ENCODE results near the gene KTN1.
A peak's percentile ranks its signal among the peaks of the same experiment; 100 is the strongest.

Gene KTN1

DNA sequence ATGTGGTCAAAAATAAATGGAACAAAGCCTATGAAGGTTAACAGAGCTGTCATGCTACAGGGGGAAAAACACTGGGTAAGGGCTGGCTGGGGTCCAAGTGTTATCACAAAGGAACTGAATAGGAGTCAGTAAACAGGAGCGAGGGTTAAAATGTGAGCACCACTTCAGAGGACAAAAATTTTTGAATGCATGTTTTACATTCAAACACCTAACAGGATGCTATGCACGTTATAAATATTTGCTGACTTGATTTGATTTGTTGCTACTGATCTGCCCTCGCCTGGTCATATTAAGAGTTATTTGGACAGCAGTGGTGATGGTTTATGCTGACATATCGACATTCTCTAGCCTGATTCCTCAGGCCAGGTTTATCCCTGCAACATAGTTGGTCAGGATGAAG is 7.4 kb upstream of the KTN1 start:
- no peak for DNase-seq

DNA sequence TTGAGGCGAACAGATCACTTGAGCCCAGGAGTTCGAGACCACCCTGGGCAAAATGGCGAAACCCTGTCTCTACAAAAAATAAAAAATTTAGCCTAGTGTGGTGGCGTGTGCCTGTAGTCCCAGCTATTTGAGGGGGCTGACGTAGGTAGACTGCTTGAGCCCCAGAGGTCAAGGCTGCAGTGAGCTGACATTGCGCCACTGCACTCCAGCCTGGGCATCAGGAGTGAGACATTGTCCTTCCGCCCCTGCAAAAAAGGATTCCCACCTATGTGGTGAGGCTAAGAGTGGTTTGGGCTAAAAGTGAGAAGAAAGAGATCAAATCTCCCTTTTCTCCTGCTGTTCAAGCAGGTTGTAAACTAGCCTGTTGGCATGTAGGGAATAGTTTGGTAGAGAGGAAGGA is 5.0 kb upstream of the KTN1 start:
- no peak for DNase-seq

GRCh38 chr14:55577229-55577628 is 2.8 kb upstream of the KTN1 start:
- DNase-seq: no peak

- no peak for DNase-seq
Observed at GRCh38 chr14:55578511-55578910, 1.5 kb upstream of the KTN1 start.

- DNase-seq: peak; percentile 4 to 57
Observed at GRCh38 chr14:55580470-55581341, 699 bp downstream of the KTN1 start.

DNA sequence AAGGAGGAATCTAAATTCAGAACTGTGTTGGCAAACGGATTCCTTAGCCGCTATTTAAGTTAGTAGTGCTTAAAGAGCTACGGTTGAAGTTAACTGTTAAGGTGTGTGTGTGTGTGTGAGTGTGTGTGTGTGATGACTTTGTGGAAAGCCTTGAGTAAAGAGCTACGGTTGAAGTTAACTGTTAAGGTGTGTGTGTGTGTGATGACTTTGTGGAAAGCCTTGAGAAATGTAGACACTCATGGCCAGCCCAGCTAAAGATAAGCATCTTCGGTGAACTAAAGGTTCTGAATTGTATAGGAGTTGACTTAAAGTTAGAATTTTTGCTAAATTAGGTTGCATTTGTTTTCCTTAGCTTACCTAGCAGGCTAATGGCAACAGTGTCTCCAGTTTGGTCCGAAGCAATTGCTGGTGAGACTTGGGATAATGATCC is 1.4 kb downstream of the KTN1 start:
- no peak for DNase-seq

DNA sequence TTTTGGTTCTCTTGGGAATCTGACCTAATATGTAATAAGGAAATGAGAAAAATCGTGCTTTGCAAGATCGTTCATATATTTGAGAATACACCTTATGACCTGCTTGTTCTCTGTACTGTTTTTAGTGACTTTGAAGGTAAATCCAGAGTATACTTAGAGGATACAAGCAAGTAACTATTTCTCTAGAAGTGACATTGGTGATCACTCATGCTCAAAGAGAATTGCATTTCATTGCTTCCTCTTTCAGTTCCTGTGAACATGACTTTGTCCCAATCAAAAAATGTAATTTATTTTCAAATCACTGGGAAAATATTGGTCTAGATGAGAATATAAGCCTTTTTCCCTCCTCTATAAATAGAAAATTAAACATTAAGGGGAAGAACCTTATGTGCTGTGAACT is 2.7 kb downstream of the KTN1 start:
- DNase-seq: no peak

DNA sequence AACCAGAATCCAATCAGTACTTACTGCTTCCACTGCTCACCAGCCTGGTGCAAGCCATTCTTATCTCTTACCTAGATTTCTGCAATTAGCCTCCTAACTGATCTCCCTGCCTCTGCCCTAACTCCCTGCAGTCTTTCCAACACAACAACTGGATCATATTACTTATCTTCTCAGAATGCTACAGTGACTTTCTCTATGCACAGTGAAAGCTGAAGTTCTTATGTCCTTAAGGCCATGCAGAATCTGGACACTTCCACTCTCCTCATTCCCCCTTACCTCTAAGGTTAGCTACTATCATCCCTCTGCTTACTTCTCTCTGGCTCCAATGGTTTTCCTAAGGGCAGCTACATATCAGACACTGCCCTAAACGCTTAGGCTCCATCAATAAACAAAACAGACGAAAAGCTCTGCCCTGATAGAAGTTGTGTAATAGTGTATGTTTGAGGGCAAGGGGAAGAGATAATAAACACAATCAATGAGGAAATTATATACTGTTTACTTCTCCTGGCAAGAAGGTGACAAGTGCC is 4.0 kb downstream of the KTN1 start:
- no peak for DNase-seq

DNA sequence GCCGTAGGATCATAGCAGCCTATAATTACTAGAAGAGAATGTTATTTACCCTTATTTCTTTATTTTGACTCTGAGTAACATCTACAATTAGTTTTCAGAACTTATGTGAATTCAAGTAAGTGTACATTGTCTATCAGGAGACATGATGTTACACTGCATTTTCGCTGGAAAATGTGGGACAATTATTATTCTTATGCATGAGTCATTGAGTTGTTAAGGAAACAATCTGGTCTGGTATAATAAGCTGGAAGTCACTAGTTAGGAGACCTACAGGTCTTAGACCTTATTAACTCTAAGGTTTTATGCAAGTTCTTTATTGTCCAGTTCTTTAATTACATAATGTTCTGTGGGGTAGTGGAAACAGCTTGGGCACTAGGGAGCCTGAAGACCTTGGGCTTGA is 5.8 kb downstream of the KTN1 start:
- no peak for DNase-seq

- DNase-seq: no peak
Observed at GRCh38 chr14:55586411-55586810, 6.4 kb downstream of the KTN1 start.

DNA sequence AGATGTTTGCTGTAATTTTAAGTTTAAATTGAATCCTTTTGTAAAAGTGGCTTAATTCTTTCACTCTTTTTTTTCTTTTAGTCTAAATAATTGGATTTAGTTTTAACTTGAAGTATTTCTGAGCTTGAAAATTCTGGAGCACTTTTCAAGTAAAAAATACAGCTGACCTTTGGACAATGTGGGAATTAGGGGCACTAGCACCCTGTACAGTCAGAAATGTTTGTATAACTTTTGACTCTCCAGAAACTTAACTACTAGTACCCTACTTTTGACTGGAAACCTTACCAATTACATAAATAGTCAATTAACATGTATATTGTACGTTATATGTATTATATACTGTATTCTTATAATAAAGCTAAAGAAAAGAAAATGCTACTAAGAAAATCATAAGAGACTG is 7.8 kb downstream of the KTN1 start:
- no peak for DNase-seq

GRCh38 chr14:55588259-55588699 is 8.3 kb downstream of the KTN1 start:
- no peak for DNase-seq

- no peak for DNase-seq
Observed at GRCh38 chr14:55589171-55589570, 9.2 kb downstream of the KTN1 start.

DNA sequence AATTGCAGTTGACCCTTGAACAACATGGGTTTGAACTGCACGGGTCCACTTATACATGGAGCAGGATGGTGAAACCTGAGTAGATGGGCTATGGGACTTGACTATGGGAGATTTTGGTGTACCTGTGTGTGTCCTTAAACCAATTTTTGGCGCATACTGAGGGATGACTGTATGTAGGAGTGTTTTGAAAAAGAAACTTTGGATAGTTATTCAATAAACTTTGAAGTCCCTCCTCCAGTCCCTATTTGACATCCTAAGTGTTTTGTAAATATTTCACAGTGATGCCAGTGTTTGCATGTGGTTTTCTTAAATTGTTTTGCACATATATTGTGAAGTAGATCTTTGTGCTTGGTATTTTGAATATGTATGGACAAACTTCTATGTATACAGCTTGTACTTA is 12.4 kb downstream of the KTN1 start:
- no peak for DNase-seq

GRCh38 chr14:55593698-55594097 is 13.7 kb downstream of the KTN1 start:
- DNase-seq: no peak

- no peak for DNase-seq
Observed at GRCh38 chr14:55599250-55599879, 19.4 kb downstream of the KTN1 start.

DNA sequence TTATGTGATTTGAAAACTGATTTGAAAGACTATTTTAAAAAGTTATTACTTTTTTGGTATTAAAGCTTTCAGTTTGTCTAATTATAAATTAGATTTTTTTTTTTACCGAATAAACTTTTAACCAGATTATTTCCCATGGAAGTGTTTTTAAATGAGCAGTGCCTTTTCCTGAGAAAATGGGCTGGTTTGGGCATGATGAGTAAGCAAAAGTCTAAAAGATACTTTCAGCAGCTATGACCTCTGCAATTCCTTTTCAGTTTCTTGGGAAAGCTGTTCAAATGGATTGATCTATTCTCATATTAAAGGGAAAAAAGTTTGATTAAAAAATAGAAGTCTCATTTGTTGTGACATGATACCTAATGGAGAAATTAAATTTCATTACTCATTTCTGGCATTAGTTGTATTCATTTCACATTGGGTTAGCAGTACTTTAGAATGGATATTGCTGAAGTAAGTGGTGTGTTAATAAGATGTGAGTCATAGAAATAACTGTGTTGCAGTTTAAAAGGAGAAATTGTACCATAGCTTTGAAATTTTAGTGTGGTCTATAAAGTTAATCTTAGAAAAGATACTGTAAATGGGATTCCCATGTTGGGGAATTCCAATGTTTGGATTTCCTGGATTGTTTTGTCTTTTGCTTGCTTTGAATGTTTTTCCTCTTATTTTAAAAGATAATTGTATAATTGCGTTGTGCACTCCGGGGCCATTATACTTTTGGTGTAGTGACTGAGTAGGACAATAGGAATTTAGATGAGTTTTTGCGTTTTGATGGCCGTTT is 21.0 kb downstream of the KTN1 start:
- no peak for DNase-seq

DNA sequence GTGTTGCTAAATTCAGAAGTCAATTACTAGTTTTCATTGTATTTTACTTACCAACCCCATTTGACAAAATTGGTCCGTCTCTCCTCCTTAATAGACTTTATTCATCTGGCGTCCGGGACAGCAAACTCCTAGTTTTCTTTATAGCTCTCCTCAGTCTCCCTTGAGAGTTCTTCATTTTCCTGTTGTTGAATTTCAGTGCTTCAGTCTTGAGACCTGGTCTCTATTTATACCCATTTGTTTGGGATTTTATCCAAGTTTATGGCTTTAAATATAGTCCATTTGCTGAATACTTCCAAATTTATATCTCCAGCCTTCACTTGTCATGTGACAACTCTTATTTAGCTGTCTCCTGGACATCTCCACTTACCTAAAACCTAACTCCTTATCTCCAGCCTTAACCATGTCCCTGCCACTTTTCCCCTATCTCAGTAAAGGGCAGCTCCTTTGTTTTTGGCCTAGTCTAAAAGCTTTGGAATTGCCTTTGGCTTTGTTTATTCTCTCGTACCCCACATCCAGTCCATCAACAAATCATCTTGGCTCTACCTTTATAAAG is 23.5 kb downstream of the KTN1 start:
- no peak for DNase-seq

- DNase-seq: no peak
Observed at GRCh38 chr14:55604488-55604887, 24.5 kb downstream of the KTN1 start.

- DNase-seq: no peak
Observed at GRCh38 chr14:55604900-55605418, 25.0 kb downstream of the KTN1 start.

- no peak for DNase-seq
Observed at GRCh38 chr14:55605793-55606192, 25.8 kb downstream of the KTN1 start.

DNA sequence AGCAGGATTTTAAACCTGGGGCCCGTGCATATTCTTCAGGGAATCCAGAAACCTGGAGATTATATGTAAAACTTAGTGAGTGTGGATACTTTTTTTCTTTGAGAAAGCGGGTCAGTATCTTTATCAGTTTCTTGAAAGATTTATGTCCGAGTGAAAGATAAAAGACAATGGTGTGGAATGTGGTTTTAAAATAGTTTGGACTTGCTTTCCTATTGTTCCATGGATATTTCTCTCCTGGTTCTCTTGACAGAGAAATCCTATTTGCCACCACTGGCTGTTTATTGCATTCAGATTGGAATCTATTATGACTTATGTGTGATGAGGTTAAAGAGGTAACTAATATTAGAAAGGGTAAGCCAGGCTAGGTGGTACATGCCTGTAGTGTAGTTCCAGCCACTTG is 27.4 kb downstream of the KTN1 start:
- DNase-seq: no peak

GRCh38 chr14:55609681-55610080 is 29.7 kb downstream of the KTN1 start:
- DNase-seq: no peak
